GM19372 (cell line): ENCODE data around the gene PRSS1.
"Not testable (repeated sequence)": the region's sequence is repeated elsewhere in the genome, so short reads cannot be mapped to it uniquely, and the experiment has no call there.

Experiments
- ATAC-seq: cut with Tn5 transposase; IDR thresholded peaks from one replicate; pipeline ENCODE4 v1.9.1; 2021; ENCODE audit warnings: mild to moderate bottlenecking, low read depth, moderate library complexity; ENCODE audit not compliant: unreplicated experiment

The PRSS1 gene

DNA sequence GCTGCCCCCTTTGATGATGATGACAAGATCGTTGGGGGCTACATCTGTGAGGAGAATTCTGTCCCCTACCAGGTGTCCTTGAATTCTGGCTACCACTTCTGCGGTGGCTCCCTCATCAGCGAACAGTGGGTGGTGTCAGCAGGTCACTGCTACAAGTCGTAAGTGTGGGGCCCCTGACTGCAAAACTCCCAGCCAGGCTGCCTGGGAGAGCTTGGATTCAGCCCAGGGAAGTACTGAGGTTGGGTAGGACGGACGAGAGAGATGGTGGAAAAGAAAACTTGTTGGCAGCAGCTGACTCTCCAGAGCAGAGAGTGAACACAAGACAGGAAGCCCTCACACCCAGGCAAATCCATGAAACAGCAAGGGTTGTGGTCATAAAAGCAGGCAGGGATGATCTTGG, 22.8 kb downstream of the PRSS1 start:
- ATAC-seq: no peak

DNA sequence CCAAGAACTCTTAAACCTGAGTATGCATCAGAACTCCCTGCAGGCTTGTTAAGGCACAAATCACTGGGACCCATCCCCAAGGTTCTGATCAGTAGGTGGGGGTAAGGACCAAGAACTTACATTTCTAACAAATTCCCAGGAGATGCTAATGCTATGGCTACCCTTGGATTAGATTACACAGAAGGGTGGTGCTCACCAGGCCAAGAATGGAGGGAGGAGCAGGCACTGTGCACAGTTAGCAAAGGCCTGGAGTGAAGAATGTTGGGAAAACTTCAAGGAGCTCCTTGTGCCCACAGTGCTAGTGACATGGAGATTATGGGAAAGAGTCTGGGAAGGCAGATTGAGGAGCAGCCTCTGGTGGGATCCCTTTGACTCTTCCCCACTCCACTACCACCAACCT, 23.4 kb downstream of the PRSS1 start:
- ATAC-seq: no peak

DNA sequence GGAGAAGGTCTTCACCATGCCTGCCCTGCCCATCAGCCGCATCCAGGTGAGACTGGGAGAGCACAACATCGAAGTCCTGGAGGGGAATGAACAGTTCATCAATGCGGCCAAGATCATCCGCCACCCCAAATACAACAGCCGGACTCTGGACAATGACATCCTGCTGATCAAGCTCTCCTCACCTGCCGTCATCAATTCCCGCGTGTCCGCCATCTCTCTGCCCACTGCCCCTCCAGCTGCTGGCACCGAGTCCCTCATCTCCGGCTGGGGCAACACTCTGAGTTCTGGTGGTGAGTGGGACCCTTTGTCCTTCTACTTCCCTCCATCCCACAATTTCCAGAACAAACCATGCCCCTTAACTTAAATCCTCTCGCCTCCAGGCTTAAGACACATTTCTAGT, 24.0 kb downstream of the PRSS1 start:
- ATAC-seq: no peak

DNA sequence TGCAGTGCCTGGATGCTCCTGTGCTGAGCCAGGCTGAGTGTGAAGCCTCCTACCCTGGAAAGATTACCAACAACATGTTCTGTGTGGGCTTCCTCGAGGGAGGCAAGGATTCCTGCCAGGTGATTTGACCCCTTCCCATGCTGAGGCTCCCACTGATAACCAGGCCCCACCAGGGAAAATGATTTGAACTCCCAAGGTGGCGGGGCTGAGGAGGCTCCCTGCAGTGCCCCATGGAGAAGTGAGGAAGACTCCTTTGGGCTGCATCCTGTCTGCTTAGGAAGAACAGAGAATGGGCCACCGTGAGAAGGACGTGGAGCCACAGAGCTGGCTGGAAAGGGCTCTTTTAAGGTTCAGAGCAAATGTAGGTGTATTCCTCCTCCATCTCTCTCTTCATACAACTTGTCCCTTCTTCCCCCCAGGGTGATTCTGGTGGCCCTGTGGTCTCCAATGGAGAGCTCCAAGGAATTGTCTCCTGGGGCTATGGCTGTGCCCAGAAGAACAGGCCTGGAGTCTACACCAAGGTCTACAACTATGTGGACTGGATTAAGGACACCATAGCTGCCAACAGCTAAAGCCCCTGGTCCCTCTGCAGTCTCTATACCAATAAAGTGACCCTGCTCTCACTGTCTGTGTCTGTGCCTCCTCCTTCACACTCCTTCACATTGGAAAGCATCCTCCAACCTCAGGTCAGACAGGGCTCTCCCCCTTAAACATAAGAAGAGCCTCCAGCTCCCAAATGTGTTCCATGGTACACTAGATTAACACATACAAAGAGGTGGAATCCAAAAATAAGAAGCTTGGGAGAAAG, 24.9 kb downstream of the PRSS1 start:
- no peak for ATAC-seq

DNA sequence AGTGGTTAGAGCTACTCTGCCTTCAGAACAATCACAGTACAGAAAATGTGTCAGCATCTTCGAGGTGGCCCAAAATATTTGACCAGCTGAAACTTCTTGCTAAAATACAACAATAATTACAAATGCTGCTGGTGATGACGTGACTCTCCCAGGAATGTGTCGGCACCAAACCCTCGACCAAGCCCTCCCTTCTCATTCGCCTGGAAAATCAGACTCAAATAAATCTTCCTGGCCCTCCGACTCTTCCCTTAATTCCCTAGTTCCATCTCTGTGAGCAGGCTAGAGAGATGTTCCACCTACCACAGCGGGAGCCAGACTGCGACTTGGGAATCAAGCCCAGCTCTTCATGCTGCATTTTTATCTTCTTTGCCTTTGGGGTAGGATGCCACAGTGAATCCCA, 25.6 kb downstream of the PRSS1 start:
- no peak for ATAC-seq

DNA sequence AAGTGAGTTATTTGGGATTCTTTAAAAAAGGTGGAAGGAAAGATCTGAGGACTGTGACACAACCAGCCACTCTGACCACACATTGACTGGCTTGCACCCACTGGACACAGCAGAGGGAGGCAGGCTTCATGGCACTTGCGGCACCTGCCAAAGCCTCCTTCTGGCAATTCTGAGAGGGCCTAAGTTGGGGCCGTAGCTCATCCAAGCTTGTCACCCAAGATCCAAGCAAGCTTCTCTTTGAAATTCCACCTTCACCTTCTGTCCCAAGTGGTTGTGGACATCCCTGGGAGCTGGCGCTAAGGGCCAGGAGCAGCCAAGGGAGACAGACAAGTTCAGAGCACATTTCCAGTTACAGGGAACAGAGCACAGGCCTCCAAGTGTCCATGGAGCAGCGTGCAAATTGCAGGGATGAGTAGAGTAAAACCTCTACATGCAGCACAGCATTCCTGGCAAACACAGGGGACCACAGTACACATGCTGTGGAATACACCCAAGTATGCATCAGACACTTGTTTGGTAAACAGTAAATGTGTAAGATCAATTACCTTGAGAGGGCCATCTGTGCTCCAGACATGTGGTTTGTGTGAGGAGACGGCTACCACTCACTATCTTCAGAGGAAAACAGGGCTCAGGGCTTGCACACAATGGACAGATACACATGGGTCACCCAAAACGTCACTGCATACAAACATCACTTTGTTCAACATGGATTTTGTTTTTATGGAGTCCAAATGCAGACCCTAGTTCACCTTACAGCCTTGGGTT, 26.3 kb downstream of the PRSS1 start:
- not testable (repeated sequence) for ATAC-seq

DNA sequence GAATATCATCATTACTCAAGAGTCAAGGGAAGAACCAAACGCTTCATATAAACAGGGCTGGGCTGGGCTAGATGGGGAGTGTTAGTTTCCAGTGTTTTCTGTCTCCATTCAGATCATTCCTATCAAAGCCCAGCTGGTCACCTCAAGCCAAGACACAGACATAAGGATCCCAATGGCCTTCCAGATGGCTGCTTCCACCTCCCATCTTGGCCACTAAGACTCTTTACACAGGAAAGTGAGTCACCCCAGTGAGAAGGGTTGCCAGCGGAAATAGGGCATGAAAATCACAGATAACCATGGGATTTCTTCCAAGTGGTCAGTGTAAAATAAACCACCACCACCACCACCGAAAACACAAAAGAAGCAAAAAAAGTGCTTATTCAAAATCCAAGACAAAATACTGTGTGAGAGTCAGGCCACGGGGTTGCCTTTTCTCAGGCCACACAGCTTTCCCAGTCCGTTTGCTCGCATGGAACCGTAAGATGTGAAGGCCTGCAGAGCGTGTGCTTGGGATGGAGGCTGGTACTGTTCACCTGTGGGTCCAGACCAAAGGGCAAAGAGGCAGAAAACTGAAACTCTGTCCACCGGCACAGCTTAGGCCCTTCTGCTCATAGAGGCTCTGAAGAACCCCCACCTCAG, 27.1 kb downstream of the PRSS1 start:
- no peak for ATAC-seq

DNA sequence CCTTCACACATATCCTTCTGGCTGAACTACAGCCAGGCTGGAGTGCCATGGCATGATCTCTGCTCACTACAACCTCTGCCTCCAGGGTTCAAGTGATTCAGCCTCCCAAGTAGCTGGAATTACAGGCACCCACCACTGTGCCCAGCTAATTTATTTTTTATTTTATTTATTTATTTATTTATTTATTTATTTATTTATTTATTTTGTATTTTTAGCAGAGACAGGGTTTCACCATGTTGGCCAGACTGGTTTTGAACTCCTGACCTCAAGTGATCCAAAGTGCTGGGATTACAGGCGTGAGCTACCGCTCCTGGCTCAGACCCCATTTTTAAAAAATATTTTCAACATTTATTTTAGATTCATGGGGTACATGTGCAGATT, 27.6 kb downstream of the PRSS1 start:
- ATAC-seq: not testable (repeated sequence)

DNA sequence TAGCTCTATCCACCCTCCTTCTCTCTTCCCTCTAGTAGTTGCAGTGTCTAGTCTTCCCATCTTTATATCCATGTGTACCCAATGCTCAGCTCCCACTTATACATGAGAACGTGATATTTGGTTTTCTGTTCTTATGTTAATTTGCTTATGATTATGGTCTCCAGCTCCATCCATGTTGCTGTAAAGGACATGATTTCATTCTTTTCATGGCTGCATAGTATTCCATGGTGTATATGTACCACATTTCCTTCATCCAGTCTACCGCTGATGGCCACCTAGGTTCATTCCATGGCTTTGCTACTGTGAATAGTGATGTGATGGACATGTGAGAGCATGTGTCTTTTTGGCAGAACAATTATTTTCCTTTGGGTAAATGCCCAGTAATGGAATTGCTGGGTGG, 28.0 kb downstream of the PRSS1 start:
- ATAC-seq: no peak

DNA sequence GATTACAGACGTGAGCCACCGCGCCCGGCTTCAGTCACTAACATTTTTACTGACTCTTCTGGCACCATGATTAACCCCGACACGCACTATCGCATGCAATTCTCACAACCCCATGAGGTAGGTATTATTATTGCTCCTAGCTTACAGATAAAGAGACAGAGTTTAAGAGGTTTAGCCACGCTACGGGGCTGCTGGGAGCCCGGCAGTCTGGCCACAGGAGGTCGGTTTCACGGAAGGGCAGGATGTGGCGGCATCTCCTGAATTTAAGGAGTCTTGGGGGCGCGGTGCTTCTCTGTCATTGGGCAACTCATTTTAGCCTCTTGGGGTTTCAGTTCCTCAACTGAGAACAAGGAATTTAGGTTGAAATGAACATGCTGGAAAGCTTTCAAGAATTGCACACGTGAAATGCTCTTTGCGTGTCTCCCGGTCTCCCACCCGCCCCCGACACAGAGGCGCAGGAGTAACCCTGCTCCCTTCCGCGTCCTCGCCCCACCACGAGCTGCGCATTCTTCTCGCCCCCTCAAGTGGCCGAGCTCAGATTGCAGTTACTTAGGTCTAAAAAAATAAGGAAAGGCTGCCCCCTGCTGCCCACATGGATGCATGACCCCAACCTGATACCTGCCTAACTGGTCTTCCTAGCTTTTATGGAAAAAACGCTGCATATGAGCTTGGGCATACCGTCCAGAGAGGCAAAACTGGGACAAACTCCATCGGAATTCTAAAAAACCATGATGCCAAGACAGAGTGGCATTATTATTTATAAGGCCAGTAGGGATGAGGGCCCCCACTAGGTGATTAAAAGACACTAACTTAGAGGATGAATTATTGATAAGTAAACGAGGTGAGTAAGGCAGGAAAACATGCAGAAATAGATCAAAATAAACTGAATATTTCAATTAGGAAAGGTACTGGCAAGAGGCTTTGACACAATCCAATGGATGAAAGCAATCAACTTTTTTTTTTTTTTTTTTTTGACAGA, 33.9 kb downstream of the PRSS1 start:
- ATAC-seq: peak; percentile 91

DNA sequence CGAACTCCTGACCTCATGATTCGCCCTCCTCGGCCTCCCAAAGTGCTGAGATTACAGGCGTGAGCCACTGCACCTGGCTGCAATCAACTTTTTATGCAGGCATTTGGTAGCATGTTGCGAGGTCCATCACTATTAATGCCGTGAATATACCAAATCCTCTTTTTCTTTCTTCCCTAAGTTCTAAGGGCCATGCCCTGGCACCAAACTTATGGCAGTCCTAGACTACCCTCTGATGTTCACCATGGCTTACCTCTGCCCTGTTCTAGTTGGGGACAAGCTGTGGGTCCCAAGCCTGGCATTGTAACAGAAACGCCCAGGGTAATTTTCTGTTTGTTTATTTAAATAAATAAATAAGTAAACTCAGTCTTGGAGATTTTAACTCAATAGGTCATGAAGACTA, 34.8 kb downstream of the PRSS1 start:
- no peak for ATAC-seq

DNA sequence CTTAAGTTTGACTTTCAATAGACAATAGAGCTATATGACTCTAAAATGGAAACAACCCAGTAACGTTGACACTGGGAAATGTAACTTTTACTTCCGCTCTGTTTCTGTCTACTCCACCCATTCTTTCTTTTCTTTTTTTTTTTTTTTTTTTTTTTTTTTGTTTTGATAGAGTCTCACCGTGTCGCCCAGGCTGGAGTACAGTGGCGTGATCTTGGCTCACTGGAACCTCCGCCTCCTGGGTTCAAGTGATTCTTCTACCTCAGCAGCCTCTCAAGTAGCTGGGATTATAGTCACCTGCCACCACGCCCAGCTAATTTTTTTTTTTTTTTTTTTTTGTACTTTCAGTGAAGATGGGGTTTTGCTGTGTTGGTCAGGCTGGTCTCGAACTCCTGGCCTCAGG, 35.4 kb downstream of the PRSS1 start:
- ATAC-seq: no peak

DNA sequence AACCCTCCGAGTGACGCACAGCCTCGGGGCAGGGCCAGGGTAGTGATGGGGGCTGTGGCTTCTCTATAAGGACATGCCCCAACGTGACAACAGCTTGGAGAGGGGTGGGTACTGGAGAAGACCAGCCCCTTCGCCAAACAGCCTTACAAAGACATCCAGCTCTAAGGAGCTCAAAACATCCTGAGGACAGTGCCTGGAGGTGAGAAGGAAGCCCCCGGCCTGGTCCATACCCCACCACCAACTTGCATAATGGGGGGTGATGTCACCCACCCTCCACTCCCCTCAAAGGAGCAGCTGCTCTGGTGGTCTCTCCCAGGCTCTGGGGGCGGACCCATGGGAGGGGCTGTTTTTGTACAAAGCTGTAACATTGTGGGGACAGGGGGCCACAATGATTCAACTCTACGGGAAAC, 36.6 kb downstream of the PRSS1 start:
- no peak for ATAC-seq

DNA sequence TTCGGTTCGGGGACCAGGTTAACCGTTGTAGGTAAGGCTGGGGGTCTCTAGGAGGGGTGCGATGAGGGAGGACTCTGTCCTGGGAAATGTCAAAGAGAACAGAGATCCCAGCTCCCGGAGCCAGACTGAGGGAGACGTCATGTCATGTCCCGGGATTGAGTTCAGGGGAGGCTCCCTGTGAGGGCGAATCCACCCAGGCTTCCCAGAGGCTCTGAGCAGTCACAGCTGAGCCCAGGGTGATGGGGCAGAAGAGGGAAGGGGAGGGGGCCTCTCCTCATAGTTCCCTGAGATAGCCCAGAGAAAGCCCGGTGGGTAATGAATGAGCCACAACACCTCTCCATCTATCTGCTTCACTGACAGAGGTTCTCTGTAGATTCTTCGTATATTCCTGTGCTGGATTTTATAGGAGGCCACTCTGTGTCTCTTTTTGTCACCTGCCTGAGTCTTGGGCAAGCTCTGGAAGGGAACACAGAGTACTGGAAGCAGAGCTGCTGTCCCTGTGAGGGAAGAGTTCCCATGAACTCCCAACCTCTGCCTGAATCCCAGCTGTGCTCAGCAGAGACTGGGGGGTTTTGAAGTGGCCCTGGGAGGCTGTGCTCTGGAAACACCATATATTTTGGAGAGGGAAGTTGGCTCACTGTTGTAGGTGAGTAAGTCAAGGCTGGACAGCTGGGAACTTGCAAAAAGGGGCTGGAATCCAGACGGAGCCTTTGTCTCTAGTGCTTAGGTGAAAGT, 37.9 kb downstream of the PRSS1 start:
- no peak for ATAC-seq

DNA sequence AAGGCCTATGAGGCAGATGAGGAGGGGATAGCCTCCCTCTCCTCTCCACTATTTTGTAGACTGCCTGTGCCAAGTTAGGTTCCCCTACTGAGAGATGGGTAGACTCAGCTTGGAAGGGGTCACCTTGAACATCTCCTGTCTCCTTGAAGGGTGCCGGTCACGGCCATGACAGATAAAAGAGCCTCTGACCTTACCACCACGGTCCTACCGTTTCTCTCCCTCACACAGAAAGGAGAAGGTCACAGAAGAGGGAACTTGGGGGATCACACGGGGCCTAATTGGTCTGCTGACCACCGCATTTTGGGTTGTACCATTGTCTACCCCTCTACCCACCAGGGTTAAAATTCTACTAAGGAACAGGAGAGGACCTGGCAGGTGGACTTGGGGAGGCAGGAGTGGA, 38.5 kb downstream of the PRSS1 start:
- no peak for ATAC-seq

DNA sequence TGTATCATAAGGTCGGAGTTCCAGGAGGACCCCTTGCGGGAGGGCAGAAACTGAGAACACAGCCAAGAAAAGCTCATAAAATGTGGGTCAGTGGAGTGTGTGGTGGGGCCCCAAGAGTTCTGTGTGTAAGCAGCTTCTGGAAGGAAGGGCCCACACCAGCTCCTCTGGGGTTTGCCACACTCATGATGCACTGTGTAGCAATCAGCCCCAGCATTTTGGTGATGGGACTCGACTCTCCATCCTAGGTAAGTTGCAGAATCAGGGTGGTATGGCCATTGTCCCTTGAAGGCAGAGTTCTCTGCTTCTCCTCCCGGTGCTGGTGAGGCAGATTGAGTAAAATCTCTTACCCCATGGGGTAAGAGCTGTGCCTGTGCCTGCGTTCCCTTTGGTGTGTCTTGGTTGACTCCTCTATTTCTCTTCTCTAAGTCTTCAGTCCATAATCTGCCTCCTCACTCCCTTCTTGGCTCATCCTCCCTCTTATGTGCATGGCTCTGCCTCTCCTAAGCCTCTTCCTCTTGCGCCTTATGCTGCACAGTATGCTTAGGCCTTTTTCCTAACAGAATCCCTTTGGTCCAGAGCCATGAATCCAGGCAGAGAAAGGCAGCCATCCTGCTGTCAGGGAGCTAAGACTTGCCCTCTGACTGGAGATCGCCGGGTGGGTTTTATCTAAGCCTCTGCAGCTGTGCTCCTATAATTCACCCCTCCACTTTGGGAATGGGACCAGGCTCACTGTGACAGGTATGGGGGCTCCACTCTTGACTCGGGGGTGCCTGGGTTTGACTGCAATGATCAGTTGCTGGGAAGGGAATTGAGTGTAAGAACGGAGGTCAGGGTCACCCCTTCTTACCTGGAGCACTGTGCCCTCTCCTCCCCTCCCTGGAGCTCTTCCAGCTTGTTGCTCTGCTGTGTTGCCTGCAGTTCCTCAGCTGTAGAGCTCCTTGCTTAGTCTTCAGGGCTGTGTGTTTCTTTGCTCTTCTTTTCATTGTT, 39.3 kb downstream of the PRSS1 start:
- ATAC-seq: no peak

DNA sequence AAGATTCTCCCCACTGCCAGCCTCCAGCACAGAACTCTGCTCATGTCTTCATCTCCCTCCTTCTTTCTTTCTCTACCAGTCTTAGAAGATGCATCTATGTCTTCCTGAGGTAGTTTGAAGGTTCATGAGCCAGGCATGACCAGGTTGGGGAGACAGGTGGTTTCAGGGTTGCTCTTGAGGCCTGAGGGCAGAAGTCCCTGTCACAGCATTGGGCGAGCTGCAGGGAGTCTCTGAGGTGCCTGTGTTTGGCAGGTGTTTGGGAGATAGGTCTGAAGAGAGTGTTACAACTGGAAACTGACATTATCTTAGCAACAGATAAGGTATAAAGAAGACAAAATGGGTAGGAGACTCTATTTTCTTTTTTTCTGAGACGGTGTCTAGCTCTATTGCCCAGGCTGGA, 40.2 kb downstream of the PRSS1 start:
- ATAC-seq: no peak

DNA sequence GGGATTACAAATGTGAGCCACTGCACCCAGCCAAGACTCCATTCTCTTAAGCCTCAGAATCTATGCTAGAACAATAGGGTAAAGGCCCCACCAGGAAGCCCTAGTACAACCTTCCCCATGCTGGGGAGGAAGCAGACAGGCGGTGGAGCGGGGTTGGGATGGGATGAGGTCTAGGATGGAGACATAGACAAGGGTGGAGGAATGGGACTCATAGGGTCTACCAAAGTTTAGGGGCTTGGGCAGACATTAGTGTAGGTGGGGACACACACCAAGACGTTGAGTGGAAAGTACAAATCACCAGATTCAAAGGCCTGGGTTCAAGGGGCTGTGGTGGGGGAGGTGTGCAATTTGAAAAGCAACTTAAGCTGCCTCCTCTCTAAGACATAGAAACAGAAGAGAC, 40.8 kb downstream of the PRSS1 start:
- ATAC-seq: no peak

DNA sequence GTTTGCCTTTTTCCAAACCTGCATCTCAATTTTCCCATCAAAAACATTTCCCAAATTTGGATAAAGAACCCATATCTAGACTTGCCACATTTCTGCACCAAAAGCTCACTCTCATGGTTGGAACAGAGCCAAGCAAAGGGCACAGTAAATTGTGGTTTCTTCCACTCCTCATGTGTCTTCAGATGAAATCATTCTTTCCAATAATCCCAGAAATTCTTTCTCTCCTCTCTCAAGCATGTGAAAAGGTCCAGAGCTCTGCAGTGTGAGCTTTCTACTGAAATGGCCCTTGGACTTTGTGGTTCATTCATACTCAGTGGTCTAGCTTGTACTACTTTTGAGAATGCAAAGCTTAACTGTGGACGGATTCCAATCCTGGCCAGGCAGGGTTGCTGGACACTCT, 41.3 kb downstream of the PRSS1 start:
- ATAC-seq: no peak
